ENCODE measurements around the gene PHACTR3.

PHACTR3 gene

DNA sequence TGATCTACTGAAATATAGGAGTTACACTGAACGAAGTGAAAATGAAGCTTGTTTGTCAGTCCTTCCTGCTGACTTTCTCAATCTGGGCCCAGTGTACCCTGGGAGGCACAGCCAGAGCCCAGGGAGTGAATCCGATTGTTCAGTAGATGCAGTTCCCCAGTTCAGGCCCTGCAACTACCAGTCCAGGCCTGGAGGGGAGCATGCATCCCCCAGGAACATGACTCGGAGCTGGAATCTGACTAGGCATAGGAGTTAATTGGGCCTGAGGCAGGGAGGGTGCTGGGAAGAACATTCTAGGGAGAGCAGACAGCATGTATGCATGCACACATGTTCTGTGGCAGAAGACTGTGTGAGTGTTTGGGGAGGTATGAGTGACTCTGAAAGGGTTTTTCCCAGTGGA lies 42.1 kb downstream of the PHACTR3 start:
- no peak for DNase-seq (ENCODE audit: low read depth)

DNA sequence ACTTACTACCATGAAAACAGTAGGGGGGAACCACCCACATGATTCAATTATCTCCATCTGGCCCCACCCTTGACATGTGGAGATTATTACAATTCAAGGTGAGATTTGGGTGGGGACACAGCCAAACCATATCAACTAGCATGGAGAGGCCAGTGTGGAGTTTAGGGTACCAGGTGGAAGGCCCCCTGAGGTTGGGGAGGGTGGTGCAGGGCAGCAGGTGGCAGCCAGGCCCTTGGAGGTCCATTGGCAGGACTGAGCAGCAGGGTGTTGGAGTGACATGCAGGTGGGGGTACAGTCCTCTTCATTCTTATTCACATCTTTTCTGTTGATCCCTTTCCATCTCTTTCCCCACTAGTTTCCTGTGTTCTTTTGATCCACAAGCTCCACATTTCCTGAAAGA lies 42.9 kb downstream of the PHACTR3 start:
- DNase-seq (ENCODE audit: low read depth) = no peak

DNA sequence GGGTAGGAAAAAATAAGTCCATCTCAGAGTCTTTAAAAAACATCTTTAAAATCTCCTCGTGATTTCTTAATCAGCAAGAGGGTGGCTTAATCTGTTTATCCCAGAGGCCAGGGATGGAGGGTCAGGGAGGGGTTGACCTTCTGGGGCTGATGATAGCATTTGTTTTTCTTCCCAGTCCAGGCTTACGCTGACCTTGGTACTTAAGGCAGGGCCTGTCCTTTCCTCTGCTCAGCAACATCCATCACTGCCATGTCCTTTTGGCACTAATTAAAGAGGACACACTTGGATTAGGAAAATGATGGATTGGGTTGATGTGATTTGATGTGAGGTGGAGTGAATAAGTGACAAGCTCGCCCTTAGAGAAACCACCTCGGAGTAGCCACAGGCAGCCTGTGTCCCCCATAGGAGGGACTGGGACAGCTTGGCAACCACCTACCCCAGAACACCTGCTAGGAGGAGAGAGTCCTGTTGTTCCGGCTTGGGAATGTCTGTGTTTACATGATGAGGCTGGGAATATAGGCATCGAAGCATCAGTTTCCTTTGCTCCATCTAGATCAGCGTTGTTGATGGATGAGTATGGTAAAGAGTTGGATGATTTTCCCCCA lies 44.2 kb downstream of the PHACTR3 start:
- no peak for DNase-seq (ENCODE audit: low read depth)

DNA sequence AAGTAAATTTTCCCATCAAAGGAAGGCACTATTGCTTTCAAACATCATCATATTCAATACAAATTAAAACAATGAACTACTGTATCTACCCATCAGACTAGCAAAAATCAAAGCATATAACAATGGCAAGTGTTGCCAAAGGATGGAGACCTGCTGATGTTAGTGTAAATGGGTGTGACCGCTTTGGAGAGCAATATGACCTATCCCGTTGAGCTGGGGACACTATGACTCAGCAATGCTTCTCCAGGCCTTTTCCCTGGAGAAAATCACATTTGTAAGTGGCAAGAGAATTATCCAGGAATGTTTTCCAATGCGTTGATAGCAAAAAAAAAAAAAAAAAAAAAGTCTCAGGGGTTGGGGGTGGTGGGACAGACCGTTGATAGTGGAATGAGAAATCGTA lies 46.1 kb downstream of the PHACTR3 start:
- DNase-seq (ENCODE audit: low read depth) = no peak

DNA sequence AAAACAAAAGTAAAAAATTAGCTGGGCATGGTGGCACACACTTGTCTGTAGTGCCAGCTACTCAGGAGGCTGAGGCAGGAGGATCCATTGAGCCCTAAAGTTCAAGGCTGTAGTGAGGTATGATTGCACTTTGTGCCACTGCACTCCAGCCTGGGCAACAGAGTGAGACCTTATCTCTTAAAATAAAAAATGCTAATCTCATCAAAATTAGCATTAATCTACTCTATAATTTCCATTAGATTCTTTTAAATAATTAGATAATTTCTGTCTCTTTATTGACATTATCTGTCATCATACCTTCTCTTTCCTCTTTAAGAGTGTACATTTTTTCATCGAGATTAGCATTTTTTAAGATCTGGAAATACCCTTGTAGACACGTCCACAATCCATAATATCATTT lies 48.0 kb downstream of the PHACTR3 start:
- DNase-seq (ENCODE audit: low read depth) = no peak

DNA sequence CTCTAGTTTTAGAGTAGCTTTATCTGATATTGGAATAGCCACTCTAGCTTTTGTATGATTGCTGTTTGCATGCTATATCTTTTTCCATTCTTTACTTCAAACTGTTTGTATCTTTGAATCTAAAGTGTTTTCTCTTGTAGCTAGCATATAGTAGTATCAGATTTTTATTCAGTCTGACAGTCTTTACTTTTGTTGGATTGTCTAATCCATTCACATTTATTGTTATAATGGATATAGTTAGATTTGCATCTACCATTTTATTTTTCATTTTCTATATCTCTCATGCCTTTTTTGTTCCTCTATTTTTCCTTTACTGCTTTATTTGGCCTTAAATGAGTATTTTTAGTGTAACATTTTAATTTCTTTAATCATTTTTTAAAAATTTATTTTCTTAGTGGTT lies 52.1 kb downstream of the PHACTR3 start:
- no peak for DNase-seq (ENCODE audit: low read depth)

DNA sequence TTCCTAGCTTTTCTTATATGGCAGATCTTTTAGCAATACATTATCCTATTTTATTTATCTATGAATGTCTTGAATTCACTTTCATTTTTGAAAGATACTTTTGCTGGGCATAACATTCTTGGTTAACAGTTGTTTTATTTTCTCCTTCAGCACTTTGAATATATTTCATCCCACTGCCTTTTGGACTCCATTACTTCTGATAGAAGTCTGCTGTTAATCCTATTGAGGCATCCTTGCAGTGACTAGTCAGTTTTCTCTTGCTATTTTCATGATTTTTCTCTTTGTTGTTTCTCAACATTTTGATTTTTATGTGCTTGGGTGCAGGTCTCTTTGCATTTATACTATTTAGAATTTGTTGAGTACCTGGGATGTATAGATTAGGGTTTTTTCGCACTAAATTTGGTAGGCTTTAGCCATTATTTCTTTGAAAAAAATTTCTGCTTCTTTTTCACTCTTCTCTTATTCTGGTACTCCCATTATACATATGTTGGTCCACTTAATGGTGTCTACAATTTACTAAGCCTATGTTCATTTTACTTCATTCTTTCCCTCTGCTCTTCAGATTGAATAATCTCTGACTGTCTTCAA lies 53.2 kb downstream of the PHACTR3 start:
- no peak for DNase-seq (ENCODE audit: low read depth)

DNA sequence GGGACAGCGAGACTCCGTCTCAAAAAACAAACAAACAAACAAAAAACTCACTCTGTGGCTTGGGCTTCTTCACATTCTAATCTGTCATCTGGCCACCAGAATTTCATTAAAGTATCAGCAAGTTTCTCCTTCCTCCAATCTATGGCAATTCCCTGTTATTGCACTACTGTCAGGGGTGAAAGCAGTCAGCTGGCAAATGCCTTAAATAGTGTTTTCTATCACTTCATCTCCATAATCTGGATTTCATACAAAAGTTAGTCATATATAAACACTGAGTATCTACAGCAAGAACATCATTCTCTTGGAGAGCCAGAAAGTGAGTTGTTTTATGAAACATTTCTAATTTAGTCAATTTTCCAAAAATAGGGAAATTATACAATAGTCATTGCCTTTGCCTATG lies 56.1 kb downstream of the PHACTR3 start:
- no peak for DNase-seq (ENCODE audit: low read depth)

DNA sequence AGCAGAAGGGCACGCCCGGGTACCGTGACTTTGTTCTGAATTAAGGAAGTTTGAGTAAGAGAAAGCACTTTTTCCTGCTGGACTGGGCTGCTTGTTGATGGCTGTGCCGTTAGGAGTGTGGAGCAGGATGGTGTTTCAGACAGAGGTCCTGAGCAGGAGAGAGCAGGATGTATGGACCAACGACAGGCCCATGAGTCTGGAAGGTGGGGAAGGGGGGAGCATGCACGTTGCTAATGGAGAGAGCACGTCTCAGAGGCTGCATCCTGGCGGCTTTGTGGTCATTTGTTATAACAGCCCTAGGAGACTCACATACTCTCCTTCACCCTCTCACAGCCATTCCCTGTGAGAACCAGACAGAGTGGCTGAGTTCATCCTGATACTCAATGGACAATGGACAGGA lies 56.8 kb downstream of the PHACTR3 start:
- DNase-seq (ENCODE audit: low read depth) = no peak

DNA sequence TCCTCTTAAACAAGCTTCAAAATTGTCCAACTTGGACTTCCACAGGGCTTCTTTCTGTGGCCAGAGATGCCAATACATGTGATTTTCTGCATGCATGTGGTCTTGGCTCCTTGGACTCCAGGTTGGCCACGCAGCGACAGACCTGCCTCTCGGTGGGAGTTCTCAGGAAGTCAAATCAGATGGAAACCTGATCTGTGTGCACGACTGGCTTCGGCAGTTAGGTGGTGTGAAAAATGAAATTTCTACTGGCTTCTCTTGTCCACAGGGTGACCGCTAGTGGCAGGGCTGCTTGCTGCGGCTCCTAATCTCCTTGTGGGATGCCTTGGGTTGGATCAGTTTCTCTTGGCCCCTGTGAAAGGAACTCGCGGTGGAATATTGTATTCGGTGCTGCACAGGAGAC lies 57.3 kb downstream of the PHACTR3 start:
- DNase-seq (ENCODE audit: low read depth) = no peak

DNA sequence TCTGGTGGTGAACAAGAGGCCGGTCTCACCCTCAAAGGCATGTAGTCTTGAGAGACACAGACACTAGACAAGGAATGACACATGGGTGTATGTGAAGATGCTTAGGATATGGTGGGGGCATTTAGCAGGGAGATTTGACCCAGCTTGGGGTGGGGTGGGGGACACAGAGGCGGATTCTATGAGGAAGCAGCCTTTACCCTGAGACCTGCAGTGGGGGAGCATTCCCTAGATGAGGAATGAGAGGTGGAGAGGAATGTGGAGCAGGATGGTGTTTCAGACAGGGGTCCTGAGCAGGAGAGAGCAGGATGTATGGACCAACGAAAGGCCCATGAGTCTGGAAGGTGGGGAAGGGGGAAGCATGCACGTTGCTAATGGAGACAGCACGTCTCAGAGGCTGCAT lies 57.8 kb downstream of the PHACTR3 start:
- no peak for DNase-seq (ENCODE audit: low read depth)

DNA sequence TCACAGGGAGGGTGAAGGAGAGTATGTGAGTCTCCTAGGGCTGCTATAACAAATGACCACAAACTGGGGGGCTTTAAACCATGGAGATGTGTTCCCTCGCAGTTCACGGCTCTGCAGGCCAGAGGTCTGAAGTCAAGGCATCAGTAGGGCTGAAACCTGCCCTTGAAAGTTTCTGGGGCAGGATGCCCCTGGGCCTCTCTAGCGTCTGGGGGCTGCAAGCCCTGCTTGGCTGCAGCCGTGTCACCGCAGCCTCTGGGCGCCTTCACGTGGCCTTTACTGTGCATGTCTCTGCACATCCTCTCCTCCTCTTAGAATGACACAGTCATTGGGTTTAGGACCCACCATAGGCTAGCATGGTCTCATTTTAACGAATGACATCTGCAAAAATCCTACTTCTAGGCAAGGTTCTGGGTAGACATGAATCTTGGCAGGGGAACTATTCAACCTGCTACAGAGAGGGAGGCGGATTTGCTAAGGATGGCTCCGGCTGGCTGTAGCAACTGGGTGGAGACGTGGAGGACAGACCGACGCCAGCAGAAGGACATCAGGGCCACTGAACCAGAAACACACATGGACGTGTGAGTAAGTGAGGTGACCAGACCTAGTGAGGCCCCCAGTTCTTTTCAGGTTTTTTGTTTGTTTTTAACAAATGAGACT lies 58.6 kb downstream of the PHACTR3 start:
- DNase-seq (ENCODE audit: low read depth) = no peak

DNA sequence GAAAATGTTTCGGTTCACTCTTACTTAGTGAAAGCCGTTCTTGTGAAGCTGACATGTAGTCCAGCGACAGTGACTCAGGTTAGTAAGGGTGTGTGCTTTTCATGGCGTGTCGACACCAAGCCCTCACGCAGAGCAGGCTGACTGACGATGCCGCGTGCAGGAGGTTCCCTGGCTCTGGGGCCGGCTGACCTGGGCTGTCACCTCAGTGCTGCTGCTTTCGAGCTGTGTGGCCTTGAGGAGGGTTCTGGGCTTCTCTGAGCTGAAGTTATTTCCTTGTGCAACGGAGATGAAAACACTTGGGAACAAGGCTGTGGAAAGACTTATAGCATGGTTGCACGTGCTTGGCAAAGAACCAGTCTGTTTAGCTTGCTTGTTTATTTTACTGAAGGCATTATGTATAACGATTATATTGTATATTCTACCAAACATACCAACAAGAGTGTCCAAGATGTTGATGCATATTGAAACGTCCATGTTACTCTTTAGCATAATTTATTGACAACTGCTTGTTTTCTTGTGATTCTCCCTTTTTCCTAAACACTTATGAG lies 59.2 kb downstream of the PHACTR3 start:
- no peak for DNase-seq (ENCODE audit: low read depth)

DNA sequence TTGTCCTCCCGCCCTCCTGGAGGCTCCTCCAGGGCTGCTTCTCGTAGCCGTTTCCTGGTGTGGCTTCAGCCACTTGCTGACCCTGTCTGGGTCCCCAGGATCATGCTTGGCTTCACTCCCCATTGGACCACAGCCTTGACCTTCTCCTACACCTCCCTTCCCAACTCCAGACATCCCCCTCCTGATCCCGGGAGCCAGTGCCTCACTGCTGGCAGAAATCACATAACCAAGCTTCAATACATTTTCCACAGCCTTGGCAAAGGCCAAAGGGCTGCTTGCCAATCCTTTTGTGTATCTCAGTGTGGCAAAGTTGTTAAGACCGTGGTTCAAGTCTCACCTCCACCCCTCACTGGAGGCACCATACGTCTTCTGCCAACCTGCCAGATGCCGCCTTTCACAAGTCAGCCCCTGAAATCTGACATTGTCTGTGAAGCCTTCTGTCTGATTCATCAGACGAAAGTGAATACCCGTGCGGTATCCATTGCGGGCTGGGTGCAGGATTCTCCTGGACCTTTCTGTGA lies 60.1 kb downstream of the PHACTR3 start:
- DNase-seq (ENCODE audit: low read depth) = no peak

DNA sequence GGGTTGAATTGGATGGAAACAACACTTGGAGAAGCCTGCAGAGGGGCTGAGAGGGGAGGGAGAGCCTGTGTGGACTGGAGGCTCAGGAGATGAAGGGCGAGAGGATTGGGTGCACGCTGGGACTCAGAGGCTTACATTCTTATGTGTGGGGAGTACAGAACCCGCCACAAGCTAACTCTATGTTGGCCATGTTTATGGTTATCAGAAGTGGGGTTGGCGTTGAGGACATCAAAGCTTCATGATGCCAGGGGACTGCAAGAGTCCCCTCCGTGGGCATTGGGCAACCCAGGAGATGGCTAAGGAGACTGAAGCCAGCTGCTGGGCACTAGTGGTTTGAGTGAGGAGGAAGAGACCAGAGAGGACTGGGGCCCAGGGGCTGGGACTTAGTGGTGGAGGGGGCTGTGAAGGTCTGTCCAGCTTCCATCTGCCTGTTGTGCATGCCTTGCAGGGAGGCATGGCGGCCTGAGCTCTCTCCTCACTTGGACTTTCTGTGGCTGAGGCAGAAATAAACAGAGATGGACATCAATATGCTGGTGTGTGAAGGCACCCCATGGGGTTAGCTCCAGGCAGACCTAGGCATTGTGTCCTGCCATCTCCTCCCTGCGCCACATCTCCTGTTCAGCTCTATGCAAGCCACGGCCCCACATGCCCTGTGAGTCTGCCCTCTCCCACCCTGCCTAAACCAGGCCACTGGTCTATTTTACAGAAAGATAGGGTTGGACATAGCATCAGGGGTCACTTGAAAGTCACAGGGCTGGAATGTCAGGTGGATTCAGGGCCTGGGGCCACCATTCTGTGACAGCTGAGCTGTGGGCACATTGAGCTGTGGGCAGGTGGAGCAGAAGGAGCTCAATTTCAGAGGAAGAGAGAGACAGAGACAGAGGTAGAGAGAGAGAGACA lies 61.6 kb downstream of the PHACTR3 start:
- DNase-seq (ENCODE audit: low read depth) = no peak

DNA sequence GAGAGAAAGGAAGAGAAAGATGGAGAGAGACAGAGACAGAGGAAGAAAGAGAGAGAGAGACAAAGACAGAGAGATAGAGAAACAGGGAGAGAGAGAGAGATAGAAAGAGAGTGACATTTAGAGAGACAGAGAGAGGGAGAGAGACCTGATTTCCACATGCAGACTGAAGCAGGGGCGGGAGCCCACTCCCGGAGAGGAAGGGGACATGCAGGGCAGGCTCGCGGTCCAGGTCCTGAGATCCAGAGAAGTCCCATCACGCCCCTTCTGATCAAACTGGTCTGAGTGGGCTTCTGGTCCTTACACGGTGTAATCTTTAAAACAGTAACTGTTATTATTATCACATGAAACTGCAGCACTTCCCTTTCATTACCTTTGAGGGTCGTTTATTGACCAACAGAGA lies 62.2 kb downstream of the PHACTR3 start:
- DNase-seq (ENCODE audit: low read depth) = no peak

DNA sequence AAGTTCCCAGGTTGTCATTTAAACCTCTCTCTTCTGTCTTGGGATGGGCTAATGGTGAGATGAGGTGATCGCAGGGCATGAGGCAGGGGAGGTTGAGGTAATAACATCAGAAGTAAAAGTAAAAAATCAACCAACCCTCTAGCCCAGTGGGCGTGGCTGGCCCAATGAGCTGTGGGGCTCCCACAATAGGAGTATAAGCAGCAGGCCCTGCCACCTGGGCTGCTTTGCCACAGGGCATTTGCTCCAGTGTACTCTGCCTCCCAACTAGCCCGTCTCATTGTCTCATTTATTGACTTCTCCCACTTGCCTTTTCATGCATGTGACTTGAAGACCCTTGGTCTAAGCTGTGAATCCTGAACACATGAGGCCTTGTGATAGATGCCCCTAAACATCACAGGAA lies 62.8 kb downstream of the PHACTR3 start:
- DNase-seq (ENCODE audit: low read depth) = no peak

DNA sequence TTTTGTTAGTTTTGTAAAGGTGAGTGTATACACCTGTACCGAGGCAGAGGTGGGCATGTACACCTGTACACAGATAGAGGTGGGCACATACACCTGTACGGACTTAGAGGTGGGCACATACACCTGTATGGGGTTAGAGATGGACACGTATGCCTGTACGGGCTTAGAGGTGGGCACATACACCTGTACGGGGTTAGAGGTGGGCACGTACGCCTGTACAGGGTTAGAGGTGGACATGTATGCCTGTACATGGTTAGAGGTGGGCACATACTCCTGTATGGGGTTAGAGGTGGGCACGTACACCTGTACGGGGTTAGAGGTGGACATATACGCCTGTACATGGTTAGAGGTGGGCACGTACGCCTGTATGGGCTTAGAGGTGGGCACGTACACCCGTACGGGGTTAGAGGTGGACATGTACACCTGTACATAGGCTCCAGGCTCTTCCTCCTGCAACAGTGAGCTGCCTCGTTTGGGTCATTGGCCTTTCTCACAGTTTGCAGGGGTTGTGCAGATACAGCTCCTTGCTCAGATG lies 63.7 kb downstream of the PHACTR3 start:
- DNase-seq (ENCODE audit: low read depth) = no peak

DNA sequence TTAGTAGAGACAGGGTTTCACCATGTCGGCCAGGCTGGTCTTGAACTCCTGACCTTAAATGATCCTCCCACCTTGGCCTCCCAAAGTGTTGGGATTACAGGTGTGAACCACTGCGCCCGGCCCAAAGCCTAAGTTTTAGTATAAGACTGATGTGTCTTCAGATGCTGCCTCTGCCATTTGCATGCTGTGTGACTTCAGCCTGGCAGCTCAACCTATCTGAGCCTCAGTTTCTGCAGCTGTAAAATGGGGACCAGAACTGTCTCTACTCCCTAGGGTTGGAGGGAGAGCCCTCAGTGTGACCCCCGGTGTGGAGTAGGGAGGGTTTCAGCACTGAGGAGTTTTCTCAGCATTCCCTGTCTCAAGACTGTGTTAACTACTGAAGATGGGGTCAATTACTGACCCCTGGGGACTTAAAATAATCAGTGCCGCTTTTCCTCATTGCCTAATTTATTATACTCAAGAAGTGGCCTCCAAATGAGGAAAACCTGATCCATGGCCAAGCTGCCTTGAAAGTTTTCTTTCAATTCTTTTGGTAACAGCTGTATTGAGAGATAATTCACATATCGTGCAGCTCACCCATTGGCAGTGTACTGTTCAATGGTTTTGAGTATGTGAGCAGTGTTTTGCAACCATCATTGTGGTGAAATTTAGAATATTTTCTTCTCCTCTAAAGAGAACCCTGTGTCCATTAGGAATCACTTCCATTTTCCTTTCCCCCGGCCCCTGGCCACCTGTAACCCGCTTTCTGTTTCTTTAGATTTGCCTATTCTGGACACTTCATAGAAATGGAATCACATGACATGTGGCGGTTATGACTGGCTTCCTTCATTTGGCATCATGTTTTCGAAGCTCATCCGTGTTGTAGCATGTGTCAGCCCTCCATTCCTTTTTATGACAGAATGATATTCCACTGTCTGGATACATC lies 64.8 kb downstream of the PHACTR3 start:
- DNase-seq (ENCODE audit: low read depth) = no peak

DNA sequence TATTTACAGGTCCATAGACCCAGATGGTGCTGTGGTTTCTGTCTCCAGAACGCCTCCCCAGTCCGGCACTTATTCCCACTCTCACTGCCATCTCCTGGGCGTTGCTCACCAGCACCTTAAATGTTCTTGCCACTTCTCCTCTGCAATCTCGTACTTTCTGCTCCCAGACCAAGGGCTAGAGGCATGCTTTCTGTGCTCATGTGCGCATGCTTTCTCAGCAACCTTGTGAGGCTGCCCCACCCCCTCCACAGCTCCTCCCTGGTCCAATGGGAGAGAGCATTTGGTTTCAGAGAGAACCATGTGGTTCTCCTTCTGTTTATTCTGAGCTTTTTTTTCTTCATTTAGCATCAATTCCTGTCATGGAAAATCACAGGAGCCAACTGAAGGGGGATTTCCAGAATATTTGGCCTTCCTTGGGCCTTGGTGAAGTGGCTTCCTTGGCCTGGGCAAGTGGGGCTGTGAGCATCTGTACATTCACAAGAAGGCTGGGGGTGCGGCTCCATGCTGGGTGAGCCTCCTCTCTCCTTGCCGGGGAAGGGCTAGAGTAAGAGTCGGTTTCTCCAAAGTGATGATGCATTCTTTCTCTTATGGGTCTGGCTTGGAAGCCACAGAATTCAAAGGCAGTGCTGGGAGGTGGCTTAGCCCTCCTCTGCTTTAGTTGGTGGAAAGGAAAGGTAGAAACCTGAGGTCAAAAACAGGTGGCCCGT lies 66.6 kb downstream of the PHACTR3 start:
- no peak for DNase-seq (ENCODE audit: low read depth)

All from iris pigment epithelial cell (primary cell).